Fibroblast of lung (primary cell): Measurements from ENCODE around the gene SLMAP.

Experiments used
- EZH2 ChIP-seq: IDR thresholded peaks from 2 replicates; pipeline ENCODE4 v1.5.1; 2012; ENCODE audit warnings: low read length, control low read depth, mild to moderate bottlenecking; ENCODE audit errors: missing control alignments
- TF ChIP-seq, protein P1 (sequence below), 2 donors: IDR thresholded peaks in 1 of 2; conservative IDR thresholded peaks in 1 of 2; 1 replicate in 1 of 2; 2 replicates in 1 of 2; pipeline ENCODE4 v1.5.1; 2011 to 2012; ENCODE audit warnings: low read length in 2 of 2, control low read depth in 1 of 2, inconsistent platforms in 1 of 2, low read depth in 1 of 2, mild to moderate bottlenecking in 1 of 2

DNA sequence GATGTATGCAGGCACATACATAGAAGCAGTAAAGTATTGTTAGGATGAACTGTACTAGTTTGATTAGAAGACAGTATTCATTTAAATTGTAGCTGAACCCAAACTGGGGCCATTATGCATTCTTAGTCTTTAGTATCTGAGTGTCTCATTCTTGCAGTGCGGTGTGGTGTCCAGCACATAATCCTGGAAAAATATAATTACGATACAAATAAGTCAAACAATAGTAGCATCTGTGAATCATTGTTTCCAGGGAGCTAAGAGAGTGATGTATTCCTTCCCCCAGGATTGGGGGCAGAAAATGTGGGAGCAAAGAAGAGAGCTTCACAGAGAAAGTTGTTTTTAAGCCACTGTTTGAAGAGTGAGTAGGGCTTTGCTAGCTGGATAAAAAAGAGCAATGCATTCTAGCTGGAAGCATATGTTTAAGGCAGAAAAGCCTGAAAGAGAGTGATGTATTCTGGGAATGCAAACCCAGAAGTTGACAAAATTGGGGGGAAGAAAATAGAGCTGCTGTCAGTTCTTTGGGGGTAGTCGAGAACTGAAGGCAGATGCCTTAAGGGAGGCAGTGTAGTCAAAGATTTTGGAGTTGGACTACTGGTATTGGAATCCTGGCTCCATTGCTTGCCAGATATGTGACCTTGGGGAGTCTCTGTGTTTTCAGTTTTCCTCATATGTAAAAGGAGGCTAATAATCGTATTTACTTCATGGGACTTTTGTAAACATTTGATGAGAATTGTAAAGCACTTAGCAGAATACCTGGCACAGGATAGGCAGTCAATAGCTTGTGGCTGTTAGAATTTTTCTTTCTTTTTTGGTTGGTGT lies 14.1 kb downstream of the SLMAP start:
- TF ChIP-seq, protein P1, sequence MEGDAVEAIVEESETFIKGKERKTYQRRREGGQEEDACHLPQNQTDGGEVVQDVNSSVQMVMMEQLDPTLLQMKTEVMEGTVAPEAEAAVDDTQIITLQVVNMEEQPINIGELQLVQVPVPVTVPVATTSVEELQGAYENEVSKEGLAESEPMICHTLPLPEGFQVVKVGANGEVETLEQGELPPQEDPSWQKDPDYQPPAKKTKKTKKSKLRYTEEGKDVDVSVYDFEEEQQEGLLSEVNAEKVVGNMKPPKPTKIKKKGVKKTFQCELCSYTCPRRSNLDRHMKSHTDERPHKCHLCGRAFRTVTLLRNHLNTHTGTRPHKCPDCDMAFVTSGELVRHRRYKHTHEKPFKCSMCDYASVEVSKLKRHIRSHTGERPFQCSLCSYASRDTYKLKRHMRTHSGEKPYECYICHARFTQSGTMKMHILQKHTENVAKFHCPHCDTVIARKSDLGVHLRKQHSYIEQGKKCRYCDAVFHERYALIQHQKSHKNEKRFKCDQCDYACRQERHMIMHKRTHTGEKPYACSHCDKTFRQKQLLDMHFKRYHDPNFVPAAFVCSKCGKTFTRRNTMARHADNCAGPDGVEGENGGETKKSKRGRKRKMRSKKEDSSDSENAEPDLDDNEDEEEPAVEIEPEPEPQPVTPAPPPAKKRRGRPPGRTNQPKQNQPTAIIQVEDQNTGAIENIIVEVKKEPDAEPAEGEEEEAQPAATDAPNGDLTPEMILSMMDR (conservative IDR thresholded peaks at IDR 0.05 in 1 of 2, IDR thresholded peaks at IDR 0.05 in 1 of 2; ENCODE audit: low read depth in 1 of 2, low read length in 2 of 2) = no peak
- TF ChIP-seq EZH2 = no peak
